ENCODE results near the gene ATP6AP1.

The ATP6AP1 gene

DNA sequence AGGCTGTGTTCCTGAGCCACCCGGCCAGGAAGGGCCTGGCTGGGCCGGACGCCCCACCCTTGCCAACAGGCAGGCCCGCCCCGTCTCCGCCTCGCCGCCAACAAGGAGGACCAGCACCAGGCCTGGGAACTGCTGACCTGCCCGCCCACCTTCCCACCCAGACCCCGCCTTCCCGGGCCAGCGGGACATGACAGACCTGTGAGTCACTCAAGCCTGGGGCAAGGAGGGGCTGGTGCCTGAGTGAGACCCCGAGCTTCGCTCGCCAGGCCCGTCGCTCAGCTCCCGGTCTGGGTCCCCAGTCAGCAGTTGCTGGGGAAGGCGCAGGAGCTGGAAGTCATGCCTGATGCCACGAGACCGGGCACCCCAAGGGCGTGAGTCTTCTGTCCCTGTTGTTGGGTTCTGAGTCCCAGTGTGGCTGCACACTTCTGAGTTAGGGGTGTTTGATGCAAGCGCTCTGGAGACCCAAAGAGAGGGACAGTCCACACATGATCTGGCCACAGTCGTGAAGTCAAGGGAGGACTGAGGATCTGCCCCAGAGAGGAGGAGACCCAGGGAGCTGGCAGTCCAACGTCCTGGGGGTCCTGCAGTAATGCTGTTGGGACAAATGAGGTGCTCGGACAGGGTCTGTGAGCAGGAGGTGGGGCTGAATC is 19.1 kb upstream of the ATP6AP1 start, which contains the start of gene DNASE1L1:
Gene DNASE1L1 (minus strand): TSS at position 33 of the 650 bp plus-strand sequence. CDS start 3,686 bp downstream, outside the sequence.
- Histone ChIP-seq H3K4me2 (ENCODE audit: insufficient read depth, low read length, poor library complexity, severe bottlenecking) (peak within 1 kb of the TSS; percentile 14), H3K4ac (ENCODE audit: low read length) (no peak within 1 kb of the TSS), H4K91ac (ENCODE audit: low read depth, low read length, poor library complexity) (no peak within 1 kb of the TSS), H3K14ac (ENCODE audit: low read length) (no peak within 1 kb of the TSS), H2BK120ac (ENCODE audit: low read depth, low read length) (no peak within 1 kb of the TSS), H3K27ac (replicated peaks; ENCODE audit: low read length) (peak within 1 kb of the TSS; percentile 50), H3K27me3 (ENCODE audit: control insufficient read depth in 3 of 3, insufficient read depth in 3 of 3, low read depth in 1 of 3, low read length in 3 of 3) (no peaks in the 10 kb centered on the region), H2AFZ (ENCODE audit: low read length) (no peak within 1 kb of the TSS), H3K79me1 (ENCODE audit: low read depth, low read length) (no peaks in the 10 kb centered on the region), H3K9me3 (replicated peaks in 1 of 2; ENCODE audit: control insufficient read depth in 2 of 2, insufficient read depth in 1 of 2, low read depth in 1 of 2, low read length in 2 of 2) (no peaks in the 10 kb centered on the region), H2BK15ac (ENCODE audit: low read length) (no peak within 1 kb of the TSS), H3K36me3 (replicated peaks in 1 of 2; ENCODE audit: control insufficient read depth in 2 of 2, insufficient read depth in 2 of 2, low read length in 2 of 2) (peaks cover 7 to 11% of the 10 kb centered on the region in 2 donors), H3K4me1 (ENCODE audit: control insufficient read depth in 2 of 2, insufficient read depth in 1 of 2, low read depth in 1 of 2, low read length in 2 of 2) (peaks cover 0 to 9% of the 10 kb centered on the region in 2 donors), H4K8ac (ENCODE audit: low read depth, low read length) (no peak within 1 kb of the TSS), H3K4me3 (ENCODE audit: low read length in 2 of 2) (no peak within 1 kb of the TSS), H3K9ac (ENCODE audit: low read depth, low read length, poor library complexity) (peak within 1 kb of the TSS; percentile 50), H2BK5ac (ENCODE audit: low read length) (no peak within 1 kb of the TSS), H3K18ac (ENCODE audit: low read length) (peak within 1 kb of the TSS; percentile 71), H2AK5ac (ENCODE audit: low read depth, low read length) (no peak within 1 kb of the TSS), H2BK12ac (ENCODE audit: low read length) (peak within 1 kb of the TSS; percentile 49), H3K23ac (ENCODE audit: low read depth, low read length, poor library complexity) (no peak within 1 kb of the TSS)
- WGBS, 2 donors (ENCODE audit: extremely low coverage in 2 of 2, insufficient read length in 2 of 2, insufficient replicate concordance in 1 of 2): no CpG with 5 or more reads among the region's 26 CpGs
- DNase-seq (ENCODE audit: low spot score): peak; percentile 69

- H3K27ac ChIP-seq (replicated peaks; ENCODE audit: low read length): peak overlapping the region; percentile 58
Observed at GRCh38 chrX:154411981-154412340, 16.5 kb upstream of the ATP6AP1 start.

DNA sequence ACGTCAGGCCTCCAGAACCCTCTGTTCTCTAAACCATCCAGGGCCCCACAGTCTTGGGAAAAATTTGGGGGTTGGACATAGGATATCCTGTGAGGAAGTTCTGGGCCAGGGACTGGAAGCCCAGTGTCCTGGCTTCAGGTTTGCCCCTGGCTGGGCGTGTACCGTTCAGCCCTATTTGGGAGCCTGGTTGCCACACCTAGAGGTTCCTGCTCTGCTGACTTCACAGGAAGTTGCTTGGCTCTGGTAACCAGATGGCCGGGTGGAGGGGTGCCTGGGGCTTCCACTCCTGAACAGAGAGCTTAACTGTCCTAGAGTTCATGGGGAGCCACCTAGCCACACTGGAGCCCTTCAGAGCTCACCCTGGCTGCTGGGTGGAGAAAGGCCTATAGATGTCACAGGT is 16.0 kb upstream of the ATP6AP1 start:
- H4K91ac ChIP-seq (ENCODE audit: low read depth, low read length, poor library complexity): no peak overlapping the region
- no peak overlapping the region for H2BK120ac ChIP-seq (ENCODE audit: low read depth, low read length)
- no peak for DNase-seq (ENCODE audit: low spot score)
- no peak overlapping the region for H2BK12ac ChIP-seq (ENCODE audit: low read length)
- H3K14ac ChIP-seq (ENCODE audit: low read length): no peak overlapping the region
- H3K79me1 ChIP-seq (ENCODE audit: low read depth, low read length): no peaks in the 10 kb centered on the region
- peak overlapping the region; percentile 62 for H3K4me2 ChIP-seq (ENCODE audit: insufficient read depth, low read length, poor library complexity, severe bottlenecking)
- no CpG with 5 or more reads among the region's 4 CpGs for WGBS, 2 donors (ENCODE audit: extremely low coverage in 2 of 2, insufficient read length in 2 of 2, insufficient replicate concordance in 1 of 2)
- no peak overlapping the region for H2BK5ac ChIP-seq (ENCODE audit: low read length)
- peak overlapping the region; percentile 61 to 72 for H3K4me3 ChIP-seq (ENCODE audit: low read length in 2 of 2)
- H3K9ac ChIP-seq (ENCODE audit: low read depth, low read length, poor library complexity): no peak overlapping the region
- no peak overlapping the region for H2AK5ac ChIP-seq (ENCODE audit: low read depth, low read length)
- H3K27me3 ChIP-seq (ENCODE audit: control insufficient read depth in 3 of 3, insufficient read depth in 3 of 3, low read depth in 1 of 3, low read length in 3 of 3): no peaks in the 10 kb centered on the region
- peaks cover 0 to 9% of the 10 kb centered on the region in 2 donors for H3K4me1 ChIP-seq (ENCODE audit: control insufficient read depth in 2 of 2, insufficient read depth in 1 of 2, low read depth in 1 of 2, low read length in 2 of 2)
- no peak overlapping the region for H2BK15ac ChIP-seq (ENCODE audit: low read length)
- H3K4ac ChIP-seq (ENCODE audit: low read length): no peak overlapping the region
- no peaks in the 10 kb centered on the region for H3K9me3 ChIP-seq (replicated peaks in 1 of 2; ENCODE audit: control insufficient read depth in 2 of 2, insufficient read depth in 1 of 2, low read depth in 1 of 2, low read length in 2 of 2)
- peak overlapping the region; percentile 35 for H3K18ac ChIP-seq (ENCODE audit: low read length)
- peaks cover 7 to 17% of the 10 kb centered on the region in 2 donors for H3K36me3 ChIP-seq (replicated peaks in 1 of 2; ENCODE audit: control insufficient read depth in 2 of 2, insufficient read depth in 2 of 2, low read length in 2 of 2)
- H3K27ac ChIP-seq (replicated peaks; ENCODE audit: low read length): peak overlapping the region; percentile 32
- peak overlapping the region; percentile 80 for H2AFZ ChIP-seq (ENCODE audit: low read length)
- H3K23ac ChIP-seq (ENCODE audit: low read depth, low read length, poor library complexity): no peak overlapping the region
- H4K8ac ChIP-seq (ENCODE audit: low read depth, low read length): no peak overlapping the region

More at GRCh38 chrX:154411981-154412340, 16.5 kb upstream of the ATP6AP1 start:
- H3K9me3 ChIP-seq (replicated peaks in 1 of 2; ENCODE audit: control insufficient read depth in 2 of 2, insufficient read depth in 1 of 2, low read depth in 1 of 2, low read length in 2 of 2): no peaks in the 10 kb centered on the region
- no peaks in the 10 kb centered on the region for H3K79me1 ChIP-seq (ENCODE audit: low read depth, low read length)
- no peak overlapping the region for H4K8ac ChIP-seq (ENCODE audit: low read depth, low read length)
- no peaks in the 10 kb centered on the region for H3K27me3 ChIP-seq (ENCODE audit: control insufficient read depth in 3 of 3, insufficient read depth in 3 of 3, low read depth in 1 of 3, low read length in 3 of 3)
- peak overlapping the region; percentile 62 for H3K4me2 ChIP-seq (ENCODE audit: insufficient read depth, low read length, poor library complexity, severe bottlenecking)
- H3K4me3 ChIP-seq (ENCODE audit: low read length in 2 of 2): peak overlapping the region; percentile 61 to 93
- peak overlapping the region; percentile 80 for H2AFZ ChIP-seq (ENCODE audit: low read length)
- H3K9ac ChIP-seq (ENCODE audit: low read depth, low read length, poor library complexity): peak overlapping the region; percentile 81
- H2BK120ac ChIP-seq (ENCODE audit: low read depth, low read length): no peak overlapping the region
- H3K14ac ChIP-seq (ENCODE audit: low read length): no peak overlapping the region
- no peak overlapping the region for H2BK12ac ChIP-seq (ENCODE audit: low read length)
- WGBS, 2 donors (ENCODE audit: extremely low coverage in 2 of 2, insufficient read length in 2 of 2, insufficient replicate concordance in 1 of 2): no CpG with 5 or more reads among the region's 29 CpGs
- H3K18ac ChIP-seq (ENCODE audit: low read length): peak overlapping the region; percentile 92
- H3K4ac ChIP-seq (ENCODE audit: low read length): no peak overlapping the region
- H2BK5ac ChIP-seq (ENCODE audit: low read length): no peak overlapping the region
- no peak overlapping the region for H2BK15ac ChIP-seq (ENCODE audit: low read length)
- no peak for DNase-seq (ENCODE audit: low spot score)
- H3K36me3 ChIP-seq (replicated peaks in 1 of 2; ENCODE audit: control insufficient read depth in 2 of 2, insufficient read depth in 2 of 2, low read length in 2 of 2): peaks cover 7 to 17% of the 10 kb centered on the region in 2 donors
- peaks cover 0 to 9% of the 10 kb centered on the region in 2 donors for H3K4me1 ChIP-seq (ENCODE audit: control insufficient read depth in 2 of 2, insufficient read depth in 1 of 2, low read depth in 1 of 2, low read length in 2 of 2)
- no peak overlapping the region for H2AK5ac ChIP-seq (ENCODE audit: low read depth, low read length)
- H3K23ac ChIP-seq (ENCODE audit: low read depth, low read length, poor library complexity): peak overlapping the region; percentile 55
- no peak overlapping the region for H4K91ac ChIP-seq (ENCODE audit: low read depth, low read length, poor library complexity)

DNA sequence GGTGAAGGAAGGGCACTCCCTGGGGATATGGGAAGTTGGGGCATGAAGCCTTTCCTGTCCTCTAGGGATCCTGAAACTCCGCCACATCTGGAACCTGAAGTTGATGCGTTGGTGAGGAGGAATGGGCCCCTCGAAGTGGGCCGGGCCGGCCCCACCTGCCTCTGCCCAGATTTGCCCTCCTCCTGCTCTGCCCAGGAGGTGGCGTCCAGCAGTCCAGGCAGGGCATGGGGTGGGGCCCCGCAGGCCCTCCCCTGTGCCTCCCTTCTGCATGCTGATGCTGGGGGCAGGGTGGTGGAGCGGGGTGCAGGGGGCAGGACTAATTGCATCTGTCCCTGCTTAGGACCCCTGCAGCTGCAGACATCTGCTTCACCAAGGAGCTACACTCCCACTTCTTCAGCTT is 15.3 kb upstream of the ATP6AP1 start:
- no peak overlapping the region for H3K18ac ChIP-seq (ENCODE audit: low read length)
- no peak overlapping the region for H2BK120ac ChIP-seq (ENCODE audit: low read depth, low read length)
- H3K14ac ChIP-seq (ENCODE audit: low read length): no peak overlapping the region
- H2BK15ac ChIP-seq (ENCODE audit: low read length): no peak overlapping the region
- no peaks in the 10 kb centered on the region for H3K27me3 ChIP-seq (ENCODE audit: control insufficient read depth in 3 of 3, insufficient read depth in 3 of 3, low read depth in 1 of 3, low read length in 3 of 3)
- no peak overlapping the region for H2AFZ ChIP-seq (ENCODE audit: low read length)
- no peaks in the 10 kb centered on the region for H3K9me3 ChIP-seq (replicated peaks in 1 of 2; ENCODE audit: control insufficient read depth in 2 of 2, insufficient read depth in 1 of 2, low read depth in 1 of 2, low read length in 2 of 2)
- DNase-seq (ENCODE audit: low spot score): no peak
- H3K4me2 ChIP-seq (ENCODE audit: insufficient read depth, low read length, poor library complexity, severe bottlenecking): no peak overlapping the region
- peaks cover 7 to 17% of the 10 kb centered on the region in 2 donors for H3K36me3 ChIP-seq (replicated peaks in 1 of 2; ENCODE audit: control insufficient read depth in 2 of 2, insufficient read depth in 2 of 2, low read length in 2 of 2)
- peaks cover 0 to 9% of the 10 kb centered on the region in 2 donors for H3K4me1 ChIP-seq (ENCODE audit: control insufficient read depth in 2 of 2, insufficient read depth in 1 of 2, low read depth in 1 of 2, low read length in 2 of 2)
- no peak overlapping the region for H3K27ac ChIP-seq (replicated peaks; ENCODE audit: low read length)
- WGBS, 2 donors (ENCODE audit: extremely low coverage in 2 of 2, insufficient read length in 2 of 2, insufficient replicate concordance in 1 of 2): no CpG with 5 or more reads among the region's 8 CpGs
- no peak overlapping the region for H2BK5ac ChIP-seq (ENCODE audit: low read length)
- H3K23ac ChIP-seq (ENCODE audit: low read depth, low read length, poor library complexity): no peak overlapping the region
- no peak overlapping the region for H3K4ac ChIP-seq (ENCODE audit: low read length)
- H4K91ac ChIP-seq (ENCODE audit: low read depth, low read length, poor library complexity): no peak overlapping the region
- no peak overlapping the region for H4K8ac ChIP-seq (ENCODE audit: low read depth, low read length)
- H3K4me3 ChIP-seq (ENCODE audit: low read length in 2 of 2): no peak overlapping the region
- H2AK5ac ChIP-seq (ENCODE audit: low read depth, low read length): no peak overlapping the region
- H3K79me1 ChIP-seq (ENCODE audit: low read depth, low read length): no peaks in the 10 kb centered on the region
- no peak overlapping the region for H2BK12ac ChIP-seq (ENCODE audit: low read length)
- no peak overlapping the region for H3K9ac ChIP-seq (ENCODE audit: low read depth, low read length, poor library complexity)

All from neuronal stem cell (in vitro differentiated cells).